Measurements from ENCODE around the gene CCL3.

- TF ChIP-seq SP2 (tag by site-specific recombination; IDR thresholded peaks at IDR 0.05) (no peak), GLI4 (tag by site-specific recombination; IDR thresholded peaks at IDR 0.05) (no peak), PATZ1 (tag by site-specific recombination; IDR thresholded peaks at IDR 0.05) (no peak)
These were observed 33.5 kb upstream of the CCL3 start for GRCh38 chr17:36123431-36123830.

All from HEK293 (cell line).